Iris pigment epithelial cell (primary cell): ENCODE data around the gene DTNA.
"Not testable (repeated sequence)": the region's sequence is repeated elsewhere in the genome, so short reads cannot be mapped to it uniquely, and the experiment has no call there.

Experiments used
- DNase-seq: peaks from one replicate; pipeline ENCODE4 v3.0.0-alpha.2; 2011; ENCODE audit warnings: low read depth

DTNA gene

GRCh38 chr18:34904994-34905393 lies 194.9 kb downstream of the DTNA start:
- no peak for DNase-seq

GRCh38 chr18:34906985-34907384 lies 196.9 kb downstream of the DTNA start:
- DNase-seq = not testable (repeated sequence)

DNA sequence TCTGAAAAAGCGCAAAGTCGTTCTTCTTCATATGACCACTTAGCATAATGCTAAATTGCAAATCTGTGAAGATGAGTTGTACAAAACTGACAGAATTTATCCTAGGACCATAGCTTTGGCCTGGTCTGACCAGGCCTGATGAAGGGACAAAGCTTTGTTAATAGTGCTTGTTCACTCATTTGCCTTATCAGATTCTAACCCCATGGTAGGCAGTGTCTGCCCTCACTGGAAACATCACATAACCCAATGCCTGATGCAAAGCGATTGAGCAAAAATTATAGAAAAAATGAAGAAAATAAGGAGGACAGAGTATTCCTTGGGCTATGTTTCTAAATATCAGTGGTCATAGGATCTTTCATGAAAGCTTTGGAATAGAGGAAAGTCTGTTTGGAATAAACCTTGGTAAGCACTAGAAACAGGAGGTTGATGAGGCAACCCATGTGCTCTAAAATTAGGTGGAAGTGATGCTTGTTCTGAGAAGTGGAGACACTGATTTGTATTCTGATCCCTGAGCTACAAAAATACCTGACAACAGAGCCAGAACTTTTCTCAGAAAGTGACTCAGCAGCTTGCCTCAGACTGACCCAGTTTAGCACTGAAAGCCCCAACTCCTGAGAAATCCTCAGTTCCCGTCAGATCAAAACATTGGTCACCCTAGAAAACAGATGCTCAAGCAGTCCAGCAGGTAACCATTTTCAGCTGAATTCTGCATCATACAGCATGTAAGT lies 199.7 kb downstream of the DTNA start:
- DNase-seq = peak; percentile 96

GRCh38 chr18:34911081-34911480 lies 201.0 kb downstream of the DTNA start:
- peak; percentile 65 for DNase-seq

- DNase-seq = peak; percentile 93
Observed at GRCh38 chr18:34911661-34912384, 201.7 kb downstream of the DTNA start.

DNA sequence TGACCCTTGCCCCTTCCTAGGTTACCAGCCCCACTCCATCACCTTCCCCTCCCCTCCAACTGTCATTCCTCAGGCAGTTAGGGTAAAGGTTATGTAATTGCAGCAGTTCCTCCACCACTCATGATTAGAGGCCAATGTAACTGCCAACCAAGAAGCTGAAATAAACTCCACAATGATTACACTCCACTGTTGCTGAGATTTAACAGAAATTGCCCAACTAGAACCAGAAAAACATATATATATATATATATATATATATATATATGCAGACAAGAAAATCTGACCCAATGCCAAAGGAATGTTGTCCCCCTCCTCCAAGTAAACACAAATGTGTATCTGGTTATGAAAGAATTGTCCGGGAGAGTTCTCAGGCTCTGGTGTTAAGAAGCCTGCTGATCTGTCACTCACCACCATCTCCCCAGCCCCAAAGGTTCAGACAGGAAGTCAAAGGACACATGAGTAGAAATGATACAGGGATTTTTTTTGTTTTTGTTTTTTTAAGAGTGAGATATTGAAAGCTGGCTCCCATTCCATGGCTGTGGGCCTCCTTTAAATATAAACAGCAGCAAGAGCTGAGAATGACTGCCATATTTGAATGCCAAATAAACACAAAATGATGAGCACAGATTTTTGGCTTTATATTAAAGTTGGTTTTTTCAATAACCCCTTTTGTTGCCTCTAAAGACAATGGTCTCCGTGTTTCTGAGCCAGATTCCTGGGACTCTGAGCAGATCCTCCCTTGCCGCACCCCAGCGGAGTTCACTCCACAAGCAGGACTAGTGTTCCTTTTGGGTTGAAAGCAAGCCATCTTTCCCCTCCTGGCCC lies 204.0 kb downstream of the DTNA start:
- peak; percentile 93 for DNase-seq

- no peak for DNase-seq
Observed at GRCh38 chr18:34915046-34915445, 204.9 kb downstream of the DTNA start.

GRCh38 chr18:34916539-34916938 lies 206.4 kb downstream of the DTNA start:
- not testable (repeated sequence) for DNase-seq

DNA sequence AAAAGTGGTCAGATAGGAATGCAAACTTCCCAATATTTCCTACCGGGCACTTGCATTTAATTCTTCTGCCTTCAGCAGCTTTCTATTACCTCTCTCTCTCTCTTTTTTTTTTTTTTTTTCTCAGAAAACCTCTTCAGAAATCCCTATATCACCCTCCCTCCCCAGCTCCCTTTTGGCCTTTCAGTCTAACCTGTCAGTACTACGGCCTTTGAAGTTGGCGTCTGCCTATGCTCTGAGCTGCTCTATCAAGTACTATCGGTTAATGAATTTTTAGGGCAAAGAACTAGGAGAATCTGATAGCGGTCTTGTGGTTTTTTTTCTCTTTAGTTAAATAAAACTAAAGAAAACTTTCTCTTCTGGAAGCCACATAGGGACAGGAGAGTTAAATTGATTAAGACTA lies 208.8 kb downstream of the DTNA start:
- DNase-seq = no peak

DNA sequence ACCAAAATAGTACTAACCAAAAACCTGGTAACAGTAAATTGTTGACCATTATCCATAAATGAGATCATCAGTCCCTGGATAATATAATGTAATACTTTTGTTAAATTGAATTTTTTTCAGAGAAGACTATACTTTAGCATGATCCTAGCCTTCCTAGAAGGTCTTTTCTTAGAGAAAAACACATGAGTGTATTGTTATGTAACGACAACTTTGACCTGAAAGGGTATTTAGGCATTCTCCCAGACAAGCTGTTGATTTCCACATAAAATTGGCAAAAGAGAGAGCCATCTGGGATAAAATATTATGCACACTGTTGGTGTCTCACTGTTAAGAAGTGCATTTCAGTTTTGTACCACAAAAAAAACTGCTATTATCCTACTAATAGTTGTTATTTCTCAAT lies 211.1 kb downstream of the DTNA start:
- no peak for DNase-seq

DNA sequence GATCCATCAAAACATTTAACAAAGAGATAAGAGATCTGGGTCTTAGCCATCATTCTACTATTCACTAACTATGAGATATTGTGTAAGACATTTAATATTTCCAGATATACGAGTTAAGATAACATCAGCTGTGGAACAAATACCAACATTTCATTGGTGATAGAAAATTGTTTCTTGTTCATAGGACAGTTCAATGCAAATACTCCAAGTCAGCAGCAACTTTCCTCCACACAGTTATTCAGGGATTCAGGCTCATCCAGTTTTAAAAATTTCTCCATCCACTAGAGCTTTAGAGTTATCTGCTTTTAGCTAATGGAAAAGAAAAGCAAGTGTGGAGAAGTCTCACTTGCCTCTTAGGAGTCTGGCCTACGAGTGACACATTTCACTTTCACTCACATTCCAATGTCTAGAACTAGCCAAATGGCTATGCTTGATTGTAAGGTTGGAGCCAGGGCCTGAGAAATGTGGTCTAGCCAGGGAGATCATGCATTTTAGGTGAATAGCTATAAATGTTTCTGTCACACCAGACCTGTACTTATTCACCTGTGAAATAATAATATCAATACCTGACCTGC lies 211.8 kb downstream of the DTNA start:
- peak; percentile 58 for DNase-seq

DNA sequence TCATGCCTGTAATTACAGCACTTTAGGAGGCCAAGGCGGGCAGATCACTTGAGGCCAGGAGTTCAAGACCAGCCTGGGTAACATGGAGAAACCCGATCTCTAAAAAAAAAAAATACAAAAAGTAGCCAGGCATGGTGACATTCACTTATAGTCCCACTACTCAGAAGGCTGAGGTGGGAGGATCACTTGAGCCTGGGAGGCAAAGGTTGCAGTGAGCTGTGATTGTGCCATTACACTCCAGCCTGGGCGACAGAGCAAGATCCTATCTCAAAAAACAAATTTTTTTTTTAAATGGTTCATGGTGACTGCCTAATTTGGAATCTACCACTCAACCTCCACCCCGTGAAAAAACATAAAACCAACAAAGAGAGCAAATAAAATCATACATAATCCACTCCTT lies 212.5 kb downstream of the DTNA start:
- not testable (repeated sequence) for DNase-seq

GRCh38 chr18:34923911-34924310 lies 213.8 kb downstream of the DTNA start:
- no peak for DNase-seq

DNA sequence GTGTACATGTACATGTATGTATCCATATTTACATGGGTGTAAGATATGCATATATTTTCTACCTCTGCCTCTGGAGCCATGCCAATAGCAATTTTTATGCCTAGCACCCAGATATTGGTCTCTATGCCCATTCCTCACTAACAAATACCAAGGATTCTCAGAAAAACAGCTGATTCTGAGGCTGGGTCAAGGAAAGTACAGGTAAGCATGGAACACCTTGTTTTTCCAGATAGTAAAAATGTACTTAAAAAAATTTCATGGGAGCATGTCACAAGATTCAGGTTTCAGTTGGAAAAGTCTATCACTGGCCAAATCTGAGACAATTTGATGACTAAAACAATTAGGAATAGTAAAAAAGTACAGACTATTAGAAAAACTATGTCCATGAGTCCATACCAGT lies 216.6 kb downstream of the DTNA start:
- DNase-seq = no peak

DNA sequence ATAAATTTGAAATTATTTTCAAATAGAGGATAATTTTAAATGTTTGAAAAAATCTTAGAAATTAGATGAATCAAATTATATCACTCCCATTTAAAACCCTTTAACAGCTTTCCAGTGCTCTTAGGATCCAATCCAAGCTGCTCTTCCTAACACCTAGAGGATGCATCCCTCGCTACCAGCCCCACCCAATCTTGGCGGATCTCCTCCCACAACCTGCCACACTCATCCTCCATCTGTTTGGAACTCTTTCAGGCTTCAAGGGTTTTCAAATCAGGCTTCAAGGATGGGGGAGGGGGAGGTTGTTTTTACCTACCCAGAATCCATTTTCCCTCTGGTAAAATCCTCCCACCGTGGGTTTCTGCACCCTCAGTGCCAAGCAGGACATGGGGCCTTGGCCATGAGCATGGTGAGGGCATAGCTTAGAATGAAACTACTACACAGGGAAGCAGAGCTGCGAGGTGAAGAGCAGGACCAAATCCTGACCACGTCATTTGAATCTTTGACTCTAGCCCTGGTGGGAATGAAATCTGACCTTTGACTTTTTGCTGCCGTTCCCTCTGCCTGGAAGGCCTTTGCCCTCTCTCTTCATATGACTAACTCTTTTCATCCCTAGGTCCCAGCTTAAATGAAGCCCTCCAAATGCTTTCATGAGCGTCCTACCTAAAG lies 218.1 kb downstream of the DTNA start:
- DNase-seq = no peak

- DNase-seq = no peak
Observed at GRCh38 chr18:34928754-34929335, 218.7 kb downstream of the DTNA start.

- peak; percentile 93 for DNase-seq
Observed at GRCh38 chr18:34929336-34929780, 219.3 kb downstream of the DTNA start.

DNA sequence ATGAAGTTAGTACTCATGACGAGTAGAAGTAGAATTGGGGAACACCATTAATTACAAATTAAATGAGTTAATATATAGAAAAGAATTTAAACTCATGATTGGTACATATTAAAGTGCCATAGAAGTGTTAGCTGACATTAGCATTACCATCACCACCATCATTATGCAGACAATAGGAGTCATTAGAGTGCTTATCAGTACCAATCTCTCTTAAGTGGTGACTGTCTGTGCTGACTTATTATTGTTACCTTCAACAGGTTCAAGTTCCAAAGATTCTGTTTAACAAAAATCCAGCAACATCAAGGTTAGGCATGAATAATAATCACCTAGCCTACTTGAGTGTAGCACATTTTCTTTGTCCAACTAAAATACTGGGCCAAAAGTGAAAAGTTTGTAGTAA lies 222.3 kb downstream of the DTNA start:
- no peak for DNase-seq

DNA sequence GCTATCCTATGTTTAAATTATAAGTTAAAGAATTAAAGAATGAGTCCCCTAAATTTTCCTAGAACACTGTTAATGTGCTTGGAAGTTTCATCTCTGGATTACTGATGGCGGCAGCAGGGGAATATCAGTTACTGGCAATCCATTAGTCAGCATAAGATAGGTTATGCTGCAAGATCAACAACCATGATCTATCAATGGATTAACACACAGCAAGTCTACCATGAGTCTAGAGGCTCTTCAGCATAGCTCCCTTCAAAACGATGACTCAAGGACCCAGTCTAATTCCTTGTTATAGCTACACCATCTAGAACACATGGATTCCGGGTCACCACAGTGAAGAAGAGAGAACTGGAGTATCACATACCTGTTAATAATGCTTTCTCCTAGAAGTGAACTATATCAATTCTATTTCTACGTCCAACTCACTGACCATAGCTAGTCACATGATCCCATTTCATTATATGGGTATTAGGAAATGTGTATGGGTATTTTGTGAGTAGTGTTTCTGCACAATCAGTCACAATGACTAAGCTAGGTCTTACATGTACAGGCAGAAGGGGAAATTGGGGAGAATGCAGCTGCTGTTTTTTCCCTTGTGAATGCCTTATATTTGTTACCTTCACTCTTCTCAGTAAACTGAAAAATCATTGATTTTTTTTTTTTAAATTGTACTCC lies 222.8 kb downstream of the DTNA start:
- no peak for DNase-seq

GRCh38 chr18:34933909-34934661 lies 224.0 kb downstream of the DTNA start:
- peak; percentile 48 for DNase-seq
